ENCODE data around the gene PTPRR. TPM values are rescaled to one million over a fixed set of nuclear protein-coding genes. Genes with fewer than 3 reads are reported as not detected.

Gene PTPRR
- polyA plus RNA-seq, 2 of the 4 experiments (the other 2 are of a cell fraction), result 0.13 to 0.15 TPM

DNA sequence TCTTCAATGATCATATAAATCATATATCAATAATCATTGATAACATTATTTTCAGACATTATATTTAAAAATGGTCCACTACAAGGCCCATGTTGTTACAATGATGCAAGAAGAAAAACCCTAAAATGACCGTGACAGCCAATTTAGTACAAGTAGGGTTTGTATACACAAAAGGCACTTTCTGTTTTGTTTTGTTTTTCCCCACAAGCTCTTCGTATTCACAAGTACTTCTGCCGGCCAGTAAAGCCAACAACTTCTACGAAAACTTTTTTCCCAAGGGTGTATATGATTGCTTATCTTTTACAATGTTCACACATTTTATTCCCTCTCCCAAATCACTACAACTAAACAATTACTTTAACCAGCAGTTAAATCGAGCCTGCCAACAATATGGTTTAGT, 292.9 kb downstream of the PTPRR start:
- POLR2A ChIA-PET, result interaction anchor here (0.6 kb wide), 1 partner anchor 17 kb away, joined by 11 read pairs; no protein-coding TSS in a partner anchor
- CTCF ChIA-PET, result no interaction called here
- Histone ChIP-seq H3K9me3 (no peaks in the 10 kb centered on the region), H3K4me1 (no peaks in the 10 kb centered on the region), H3K27ac (no peak overlapping the region), H3K4me3 (no peak overlapping the region), H3K4me2 (no peak overlapping the region)
- DNase-seq (ENCODE audit: low read depth in 1 of 2, low spot score in 1 of 2) (no peak), FAIRE-seq (no peak), ATAC-seq (no peak)
- 60% methylated on average over 5 of the region's 5 CpGs for WGBS (ENCODE audit: missing lambda C conversion rate)
- TF ChIP-seq EHF (CRISPR knock-in tag; IDR thresholded peaks at IDR 0.05) (no peak), HEYL (CRISPR knock-in tag; IDR thresholded peaks at IDR 0.05) (no peak), HOXA7 (CRISPR knock-in tag; IDR thresholded peaks at IDR 0.05) (no peak), MAFK (IDR thresholded peaks at IDR 0.05; ENCODE audit: partially characterized antibody) (no peak), CHD4 (IDR thresholded peaks at IDR 0.05; ENCODE audit: borderline replicate concordance) (no peak), RCOR1 (IDR thresholded peaks at IDR 0.05; ENCODE audit: low read depth, low read length) (no peak), MAZ (IDR thresholded peaks at IDR 0.05; ENCODE audit: borderline replicate concordance, low read depth, low read length) (no peak), FOSB (CRISPR knock-in tag; IDR thresholded peaks at IDR 0.05) (no peak), ZC3H11A (IDR thresholded peaks at IDR 0.05) (no peak), JUNB (IDR thresholded peaks at IDR 0.05) (no peak), NR3C1 (IDR thresholded peaks at IDR 0.05) (no peak), HOXB13 (CRISPR knock-in tag; IDR thresholded peaks at IDR 0.05; ENCODE audit: low read depth) (no peak), FOSL2 (IDR thresholded peaks at IDR 0.05) (no peak), FOSL2 (CRISPR knock-in tag; IDR thresholded peaks at IDR 0.05) (no peak), EHMT2 (IDR thresholded peaks at IDR 0.05; ENCODE audit: low read depth) (no peak)
- TF ChIP-seq, protein P1, sequence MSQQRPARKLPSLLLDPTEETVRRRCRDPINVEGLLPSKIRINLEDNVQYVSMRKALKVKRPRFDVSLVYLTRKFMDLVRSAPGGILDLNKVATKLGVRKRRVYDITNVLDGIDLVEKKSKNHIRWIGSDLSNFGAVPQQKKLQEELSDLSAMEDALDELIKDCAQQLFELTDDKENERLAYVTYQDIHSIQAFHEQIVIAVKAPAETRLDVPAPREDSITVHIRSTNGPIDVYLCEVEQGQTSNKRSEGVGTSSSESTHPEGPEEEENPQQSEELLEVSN (IDR thresholded peaks at IDR 0.05; ENCODE audit: borderline replicate concordance, low read depth), result no peak
- TF ChIP-seq, protein P2, sequence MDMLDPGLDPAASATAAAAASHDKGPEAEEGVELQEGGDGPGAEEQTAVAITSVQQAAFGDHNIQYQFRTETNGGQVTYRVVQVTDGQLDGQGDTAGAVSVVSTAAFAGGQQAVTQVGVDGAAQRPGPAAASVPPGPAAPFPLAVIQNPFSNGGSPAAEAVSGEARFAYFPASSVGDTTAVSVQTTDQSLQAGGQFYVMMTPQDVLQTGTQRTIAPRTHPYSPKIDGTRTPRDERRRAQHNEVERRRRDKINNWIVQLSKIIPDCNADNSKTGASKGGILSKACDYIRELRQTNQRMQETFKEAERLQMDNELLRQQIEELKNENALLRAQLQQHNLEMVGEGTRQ (IDR thresholded peaks at IDR 0.05), result no peak
- TF ChIP-seq, protein P3, sequence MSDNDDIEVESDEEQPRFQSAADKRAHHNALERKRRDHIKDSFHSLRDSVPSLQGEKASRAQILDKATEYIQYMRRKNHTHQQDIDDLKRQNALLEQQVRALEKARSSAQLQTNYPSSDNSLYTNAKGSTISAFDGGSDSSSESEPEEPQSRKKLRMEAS (IDR thresholded peaks at IDR 0.05), result no peak

GRCh38 chr12:70626180-70626579, 294.4 kb downstream of the PTPRR start:
- no peak for FAIRE-seq
- no peaks in the 10 kb centered on the region for H3K4me1 ChIP-seq
- ChIA-PET CTCF (interaction anchor here (0.6 kb wide), 1 partner anchor 94 kb away, joined by 3 read pairs; no protein-coding TSS in a partner anchor), POLR2A (no interaction called here)
- no peak overlapping the region for H3K4me2 ChIP-seq
- WGBS (ENCODE audit: missing lambda C conversion rate), result 64% methylated on average over 3 of the region's 3 CpGs
- no peak overlapping the region for H3K27ac ChIP-seq
- ATAC-seq, result no peak
- no peaks in the 10 kb centered on the region for H3K9me3 ChIP-seq
- no peak overlapping the region for H3K4me3 ChIP-seq
- DNase-seq (ENCODE audit: low read depth in 1 of 2, low spot score in 1 of 2), result no peak
- TF ChIP-seq RFX5 (IDR thresholded peaks at IDR 0.05), result no peak
- TF ChIP-seq SREBF2 (IDR thresholded peaks at IDR 0.05), result no peak
- TF ChIP-seq POLR2A (IDR thresholded peaks at IDR 0.05; ENCODE audit: low read length), result no peak
- TF ChIP-seq SMC3 (IDR thresholded peaks at IDR 0.05), result no peak
- TF ChIP-seq, protein P4, sequence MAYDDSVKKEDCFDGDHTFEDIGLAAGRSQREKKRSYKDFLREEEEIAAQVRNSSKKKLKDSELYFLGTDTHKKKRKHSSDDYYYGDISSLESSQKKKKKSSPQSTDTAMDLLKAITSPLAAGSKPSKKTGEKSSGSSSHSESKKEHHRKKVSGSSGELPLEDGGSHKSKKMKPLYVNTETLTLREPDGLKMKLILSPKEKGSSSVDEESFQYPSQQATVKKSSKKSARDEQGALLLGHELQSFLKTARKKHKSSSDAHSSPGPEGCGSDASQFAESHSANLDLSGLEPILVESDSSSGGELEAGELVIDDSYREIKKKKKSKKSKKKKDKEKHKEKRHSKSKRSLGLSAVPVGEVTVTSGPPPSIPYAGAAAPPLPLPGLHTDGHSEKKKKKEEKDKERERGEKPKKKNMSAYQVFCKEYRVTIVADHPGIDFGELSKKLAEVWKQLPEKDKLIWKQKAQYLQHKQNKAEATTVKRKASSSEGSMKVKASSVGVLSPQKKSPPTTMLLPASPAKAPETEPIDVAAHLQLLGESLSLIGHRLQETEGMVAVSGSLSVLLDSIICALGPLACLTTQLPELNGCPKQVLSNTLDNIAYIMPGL (CRISPR knock-in tag; IDR thresholded peaks at IDR 0.05; ENCODE audit: borderline replicate concordance), result no peak
- no peak for TF ChIP-seq MAFK (IDR thresholded peaks at IDR 0.05; ENCODE audit: partially characterized antibody)
